Suppressor macrophage (primary cell): ENCODE results near the gene DEPDC5.
A peak's percentile ranks its signal among the peaks of the same experiment; 100 is the strongest.
"Not testable (repeated sequence)": the region's sequence is repeated elsewhere in the genome, so short reads cannot be mapped to it uniquely, and the experiment has no call there.

Experiments
- DNase-seq, 4 experiments: peaks; one replicate each; pipeline ENCODE4 v3.0.0-alpha.2; 2020 to 2022

Gene DEPDC5

GRCh38 chr22:31815383-31815814 lies 61.6 kb downstream of the DEPDC5 start:
- not testable (repeated sequence) for DNase-seq

GRCh38 chr22:31816750-31817149 lies 62.9 kb downstream of the DEPDC5 start:
- DNase-seq: no peak

GRCh38 chr22:31818481-31819392 lies 64.9 kb downstream of the DEPDC5 start:
- no peak for DNase-seq

- DNase-seq: no peak
Measured at GRCh38 chr22:31820655-31821054, 66.8 kb downstream of the DEPDC5 start.

- DNase-seq: no peak
Measured at GRCh38 chr22:31821572-31821971, 67.8 kb downstream of the DEPDC5 start.

GRCh38 chr22:31822523-31822922 lies 68.7 kb downstream of the DEPDC5 start:
- DNase-seq: no peak

GRCh38 chr22:31825513-31825912 lies 71.7 kb downstream of the DEPDC5 start:
- peak in 1 of 4 experiments; percentile 2 for DNase-seq

- DNase-seq: no peak
Measured at GRCh38 chr22:31826443-31826842, 72.6 kb downstream of the DEPDC5 start.

- peak in 3 of 4 experiments; percentile 13 to 21 (median 15) for DNase-seq
Measured at GRCh38 chr22:31828739-31829138, 74.9 kb downstream of the DEPDC5 start.

GRCh38 chr22:31829505-31829904 lies 75.7 kb downstream of the DEPDC5 start:
- peak in 2 of 4 experiments; percentile 18 to 26 for DNase-seq

GRCh38 chr22:31830721-31831070 lies 76.9 kb downstream of the DEPDC5 start:
- no peak for DNase-seq

- DNase-seq: no peak
Measured at GRCh38 chr22:31833930-31834329, 80.1 kb downstream of the DEPDC5 start.

- no peak for DNase-seq
Measured at GRCh38 chr22:31836010-31836409, 82.2 kb downstream of the DEPDC5 start.

GRCh38 chr22:31838917-31839316 lies 85.1 kb downstream of the DEPDC5 start:
- DNase-seq: no peak

- DNase-seq: no peak
Measured at GRCh38 chr22:31839986-31840385, 86.2 kb downstream of the DEPDC5 start.

GRCh38 chr22:31840585-31840984 lies 86.8 kb downstream of the DEPDC5 start:
- no peak for DNase-seq

GRCh38 chr22:31841078-31841827 lies 87.4 kb downstream of the DEPDC5 start:
- DNase-seq: no peak

GRCh38 chr22:31843526-31843925 lies 89.7 kb downstream of the DEPDC5 start:
- DNase-seq: no peak

GRCh38 chr22:31844941-31845340 lies 91.1 kb downstream of the DEPDC5 start:
- DNase-seq: no peak

GRCh38 chr22:31846161-31847115 lies 92.6 kb downstream of the DEPDC5 start:
- DNase-seq: peak in 3 of 4 experiments; percentile 40 to 47 (median 41)

- no peak for DNase-seq
Measured at GRCh38 chr22:31848411-31848810, 94.6 kb downstream of the DEPDC5 start.

- no peak for DNase-seq
Measured at GRCh38 chr22:31850135-31850534, 96.3 kb downstream of the DEPDC5 start.
